Neural cell (in vitro differentiated cells): ENCODE results near the gene PPP1R12A. TPM values are rescaled to one million over a fixed set of nuclear protein-coding genes. Genes with fewer than 3 reads are reported as not detected.

ENCODE experiments used
- H2AFZ ChIP-seq: fragments of 200-600, 300-800 bp; sonication (generic), shearing (Covaris generic); 2 replicates; pipeline ENCODE4 v1.6.0; 2014; ENCODE audit warnings: low read depth, mild to moderate bottlenecking, antibody characterized with exemption, low read length, moderate library complexity
- H3F3A ChIP-seq: fragments of 200-600 bp; shearing (Covaris generic); 2 replicates; pipeline ENCODE4 v1.6.1; 2016; ENCODE audit warnings: mild to moderate bottlenecking, moderate library complexity, mixed read lengths, antibody characterized with exemption, low read length; ENCODE audit not compliant: insufficient read depth, poor library complexity, severe bottlenecking
- H3K27ac ChIP-seq: fragments of 200-600, 300-800 bp; sonication (generic), shearing (Covaris generic); 2 replicates; pipeline ENCODE4 v1.5.1; 2014; ENCODE audit warnings: mild to moderate bottlenecking, low read length, moderate library complexity
- H3K27me3 ChIP-seq: fragments of 300-800, 200-600 bp; sonication (generic), shearing (Covaris generic); 2 replicates; pipeline ENCODE4 v1.6.0; 2014; ENCODE audit warnings: mild to moderate bottlenecking, low read depth, low read length, moderate library complexity; ENCODE audit not compliant: insufficient read depth
- H3K36me3 ChIP-seq: fragments of 300-800, 200-600 bp; sonication (generic), shearing (Covaris generic); 2 replicates; pipeline ENCODE4 v1.5.1; 2014; ENCODE audit warnings: mild to moderate bottlenecking, antibody characterized with exemption, low read length, moderate library complexity; ENCODE audit not compliant: insufficient read depth
- H3K4me2 ChIP-seq: fragments of 300-800, 200-600 bp; sonication (generic), shearing (Covaris generic); 2 replicates; pipeline ENCODE4 v1.6.0; 2014; ENCODE audit warnings: mild to moderate bottlenecking, low read length
- H3K4me3 ChIP-seq: fragments of 300-800, 200-600 bp; sonication (generic), shearing (Covaris generic); 2 replicates; pipeline ENCODE4 v1.5.1; 2014; ENCODE audit warnings: mild to moderate bottlenecking, low read length, moderate library complexity
- H3K79me2 ChIP-seq: fragments of 200-600 bp; shearing (Covaris generic); replicated peaks from 2 replicates; pipeline ENCODE4 v1.6.0; 2014; ENCODE audit warnings: mild to moderate bottlenecking, low read length, moderate library complexity; ENCODE audit not compliant: insufficient read depth
- H3K9ac ChIP-seq: fragments of 300-800, 200-600 bp; sonication (generic), shearing (Covaris generic); 2 replicates; pipeline ENCODE4 v1.6.1; 2016; ENCODE audit warnings: mild to moderate bottlenecking, low read length, mixed read lengths
- H3K9me2 ChIP-seq: fragments of 200-600 bp; shearing (Covaris generic); 2 replicates; pipeline ENCODE4 v1.6.1; 2016; ENCODE audit warnings: mild to moderate bottlenecking, low read length, mixed read lengths; ENCODE audit not compliant: insufficient read depth
- H3K9me3 ChIP-seq: fragments of 200-600, 300-800 bp; sonication (generic), shearing (Covaris generic); 2 replicates; pipeline ENCODE4 v1.6.1; 2016; ENCODE audit warnings: mild to moderate bottlenecking, mixed run types, low read length, moderate library complexity, mixed read lengths
- H4K20me1 ChIP-seq: fragments of 200-600 bp; shearing (Covaris generic); 2 replicates; pipeline ENCODE4 v1.6.1; 2016; ENCODE audit warnings: mild to moderate bottlenecking, mixed run types; ENCODE audit not compliant: insufficient read depth
- EP300 ChIP-seq: fragments of 450-650 bp; conservative IDR thresholded peaks from 2 replicates; pipeline ENCODE4 v1.6.1; 2014; ENCODE audit warnings: antibody characterized with exemption, mild to moderate bottlenecking, moderate library complexity; ENCODE audit not compliant: poor library complexity, severe bottlenecking
- EZH2 ChIP-seq: fragments of 200-600, 300-800 bp; shearing (Covaris generic), sonication (generic); IDR thresholded peaks from 2 replicates; pipeline ENCODE4 v1.6.1; 2014; ENCODE audit warnings: antibody characterized with exemption, low read length, borderline replicate concordance, mild to moderate bottlenecking; ENCODE audit not compliant: insufficient read depth, poor library complexity, severe bottlenecking
- MXI1 ChIP-seq: fragments of 450-650 bp; conservative IDR thresholded peaks from 2 replicates; pipeline ENCODE4 v1.6.1; 2014; ENCODE audit warnings: antibody characterized with exemption, mild to moderate bottlenecking; ENCODE audit not compliant: poor library complexity, severe bottlenecking
- POLR2AphosphoS5 ChIP-seq: IDR thresholded peaks from 2 replicates; pipeline ENCODE4 v1.6.1; 2012
- RAD21 ChIP-seq: fragments of 450-650 bp; conservative IDR thresholded peaks from 2 replicates; pipeline ENCODE4 v1.6.1; 2014; ENCODE audit warnings: antibody characterized with exemption, mild to moderate bottlenecking, moderate library complexity
- SMC3 ChIP-seq: fragments of 450-650 bp; conservative IDR thresholded peaks from 2 replicates; pipeline ENCODE4 v1.6.1; 2014; ENCODE audit warnings: antibody characterized with exemption, mild to moderate bottlenecking, moderate library complexity; ENCODE audit not compliant: poor library complexity
- TAF1 ChIP-seq: IDR thresholded peaks from 2 replicates; pipeline ENCODE4 v1.6.1; 2012; ENCODE audit warnings: low read depth
- polyA plus RNA-seq: library from polyadenylated mRNA; depleted of rRNA; stranded (reverse); fragments of >200 nt; gene quantifications from 2 replicates; pipeline ENCODE4 v1.2.3, GENCODE V29; 2014
- TF ChIP-seq, protein P1 (sequence below): fragments of 450-650 bp; IDR thresholded peaks from 2 replicates; pipeline ENCODE4 v1.5.1; 2014; ENCODE audit warnings: antibody characterized with exemption, mild to moderate bottlenecking, moderate library complexity; ENCODE audit not compliant: poor library complexity, severe bottlenecking
- TF ChIP-seq, protein P2 (sequence below): IDR thresholded peaks from 2 replicates; pipeline ENCODE4 v1.6.1; 2012; ENCODE audit warnings: borderline replicate concordance

Gene PPP1R12A
- polyA plus RNA-seq, 1 donor from 2014 or later = 68.2 TPM

DNA sequence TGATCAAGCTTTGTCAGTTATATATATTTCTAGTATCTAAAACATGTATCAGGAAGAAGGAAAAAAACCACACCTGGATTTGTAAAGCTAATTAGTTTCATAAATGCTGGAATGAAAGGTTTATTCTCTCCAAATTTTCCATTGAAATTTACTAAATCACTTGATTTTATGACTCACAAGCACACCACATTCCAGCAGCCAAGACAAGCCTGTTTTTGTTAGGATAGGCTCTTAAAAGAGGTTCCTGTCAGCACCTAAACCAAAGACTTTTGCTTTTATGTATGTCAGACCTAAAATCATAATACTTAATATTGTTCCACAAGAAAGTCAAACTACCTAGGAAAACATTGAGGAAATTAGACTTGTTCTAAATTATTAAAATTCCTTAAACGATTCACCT lies 158.8 kb downstream of the PPP1R12A start:
- H2AFZ ChIP-seq = no peak overlapping the region
- H3F3A ChIP-seq = no peaks in the 10 kb centered on the region
- no peak overlapping the region for H3K4me3 ChIP-seq
- TF ChIP-seq, protein P1, sequence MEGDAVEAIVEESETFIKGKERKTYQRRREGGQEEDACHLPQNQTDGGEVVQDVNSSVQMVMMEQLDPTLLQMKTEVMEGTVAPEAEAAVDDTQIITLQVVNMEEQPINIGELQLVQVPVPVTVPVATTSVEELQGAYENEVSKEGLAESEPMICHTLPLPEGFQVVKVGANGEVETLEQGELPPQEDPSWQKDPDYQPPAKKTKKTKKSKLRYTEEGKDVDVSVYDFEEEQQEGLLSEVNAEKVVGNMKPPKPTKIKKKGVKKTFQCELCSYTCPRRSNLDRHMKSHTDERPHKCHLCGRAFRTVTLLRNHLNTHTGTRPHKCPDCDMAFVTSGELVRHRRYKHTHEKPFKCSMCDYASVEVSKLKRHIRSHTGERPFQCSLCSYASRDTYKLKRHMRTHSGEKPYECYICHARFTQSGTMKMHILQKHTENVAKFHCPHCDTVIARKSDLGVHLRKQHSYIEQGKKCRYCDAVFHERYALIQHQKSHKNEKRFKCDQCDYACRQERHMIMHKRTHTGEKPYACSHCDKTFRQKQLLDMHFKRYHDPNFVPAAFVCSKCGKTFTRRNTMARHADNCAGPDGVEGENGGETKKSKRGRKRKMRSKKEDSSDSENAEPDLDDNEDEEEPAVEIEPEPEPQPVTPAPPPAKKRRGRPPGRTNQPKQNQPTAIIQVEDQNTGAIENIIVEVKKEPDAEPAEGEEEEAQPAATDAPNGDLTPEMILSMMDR = no peak
- no peak for TF ChIP-seq RAD21
- no peak for TF ChIP-seq SMC3
- no peak for TF ChIP-seq POLR2AphosphoS5
- no peak for TF ChIP-seq EZH2
- no peak for TF ChIP-seq MXI1
- TF ChIP-seq, protein P2, sequence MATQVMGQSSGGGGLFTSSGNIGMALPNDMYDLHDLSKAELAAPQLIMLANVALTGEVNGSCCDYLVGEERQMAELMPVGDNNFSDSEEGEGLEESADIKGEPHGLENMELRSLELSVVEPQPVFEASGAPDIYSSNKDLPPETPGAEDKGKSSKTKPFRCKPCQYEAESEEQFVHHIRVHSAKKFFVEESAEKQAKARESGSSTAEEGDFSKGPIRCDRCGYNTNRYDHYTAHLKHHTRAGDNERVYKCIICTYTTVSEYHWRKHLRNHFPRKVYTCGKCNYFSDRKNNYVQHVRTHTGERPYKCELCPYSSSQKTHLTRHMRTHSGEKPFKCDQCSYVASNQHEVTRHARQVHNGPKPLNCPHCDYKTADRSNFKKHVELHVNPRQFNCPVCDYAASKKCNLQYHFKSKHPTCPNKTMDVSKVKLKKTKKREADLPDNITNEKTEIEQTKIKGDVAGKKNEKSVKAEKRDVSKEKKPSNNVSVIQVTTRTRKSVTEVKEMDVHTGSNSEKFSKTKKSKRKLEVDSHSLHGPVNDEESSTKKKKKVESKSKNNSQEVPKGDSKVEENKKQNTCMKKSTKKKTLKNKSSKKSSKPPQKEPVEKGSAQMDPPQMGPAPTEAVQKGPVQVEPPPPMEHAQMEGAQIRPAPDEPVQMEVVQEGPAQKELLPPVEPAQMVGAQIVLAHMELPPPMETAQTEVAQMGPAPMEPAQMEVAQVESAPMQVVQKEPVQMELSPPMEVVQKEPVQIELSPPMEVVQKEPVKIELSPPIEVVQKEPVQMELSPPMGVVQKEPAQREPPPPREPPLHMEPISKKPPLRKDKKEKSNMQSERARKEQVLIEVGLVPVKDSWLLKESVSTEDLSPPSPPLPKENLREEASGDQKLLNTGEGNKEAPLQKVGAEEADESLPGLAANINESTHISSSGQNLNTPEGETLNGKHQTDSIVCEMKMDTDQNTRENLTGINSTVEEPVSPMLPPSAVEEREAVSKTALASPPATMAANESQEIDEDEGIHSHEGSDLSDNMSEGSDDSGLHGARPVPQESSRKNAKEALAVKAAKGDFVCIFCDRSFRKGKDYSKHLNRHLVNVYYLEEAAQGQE = no peak
- TF ChIP-seq TAF1 = no peak
- TF ChIP-seq EP300 = no peak
- H4K20me1 ChIP-seq = no peaks in the 10 kb centered on the region
- H3K4me2 ChIP-seq = no peak overlapping the region
- no peak overlapping the region for H3K9ac ChIP-seq
- no peaks in the 10 kb centered on the region for H3K79me2 ChIP-seq
- no peaks in the 10 kb centered on the region for H3K27me3 ChIP-seq
- H3K9me3 ChIP-seq = no peaks in the 10 kb centered on the region
- H3K36me3 ChIP-seq = peaks cover 5% of the 10 kb centered on the region
- H3K9me2 ChIP-seq = no peaks in the 10 kb centered on the region
- no peak overlapping the region for H3K27ac ChIP-seq

DNA sequence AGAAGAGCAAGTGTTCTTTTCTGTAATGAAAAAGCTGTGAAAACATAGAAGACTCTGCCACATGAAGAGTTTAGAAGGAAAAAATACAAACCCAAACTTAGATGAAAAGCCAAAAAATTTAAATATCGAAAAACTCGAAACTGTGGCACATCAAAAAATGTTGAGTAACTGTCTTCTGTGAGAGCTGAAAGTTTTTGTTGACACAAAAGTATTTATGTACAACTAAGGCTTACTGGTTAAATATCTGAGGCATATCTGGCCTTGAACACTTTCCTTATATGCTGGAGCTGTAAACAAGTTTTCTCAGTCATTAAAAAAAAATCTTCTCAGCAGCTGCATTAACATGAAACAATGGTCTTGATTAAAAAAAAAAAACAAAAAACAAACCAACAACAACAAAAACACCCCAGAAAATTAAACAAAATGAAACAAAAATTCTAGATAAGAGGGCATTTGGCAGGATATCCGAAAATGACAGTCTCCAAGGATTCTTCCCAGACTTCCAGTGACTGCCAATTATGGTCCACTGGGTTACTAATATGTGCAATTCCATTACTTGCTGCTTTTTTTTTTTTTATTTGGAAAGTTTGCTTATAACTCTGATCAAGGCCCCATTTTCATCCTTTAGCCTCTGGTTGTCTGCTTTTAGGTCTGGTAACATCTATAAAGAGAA lies 159.4 kb downstream of the PPP1R12A start:
- Histone ChIP-seq H3F3A (no peaks in the 10 kb centered on the region), H3K27me3 (no peaks in the 10 kb centered on the region), H3K4me3 (no peak overlapping the region), H3K36me3 (peaks cover 5% of the 10 kb centered on the region), H3K9ac (no peak overlapping the region), H3K9me2 (no peaks in the 10 kb centered on the region), H4K20me1 (no peaks in the 10 kb centered on the region), H3K4me2 (no peak overlapping the region), H3K79me2 (no peaks in the 10 kb centered on the region), H2AFZ (no peak overlapping the region), H3K9me3 (no peaks in the 10 kb centered on the region), H3K27ac (no peak overlapping the region)
- TF ChIP-seq SMC3 (no peak), EP300 (no peak), EZH2 (no peak), TAF1 (no peak), POLR2AphosphoS5 (no peak), RAD21 (no peak), MXI1 (no peak)
- TF ChIP-seq, protein P1 = no peak
- TF ChIP-seq, protein P2 = no peak
